ENCODE measurements around the gene RNF217.

RNF217 gene

GRCh38 chr6:125019918-125020317 lies 57.7 kb downstream of the RNF217 start:
- no peak for ATAC-seq
- TF ChIP-seq CREB5 (CRISPR knock-in tag; IDR thresholded peaks at IDR 0.05; ENCODE audit: low read depth): no peak
- no peak for TF ChIP-seq ISL1 (CRISPR knock-in tag; IDR thresholded peaks at IDR 0.05)
- TF ChIP-seq TCF4 (CRISPR knock-in tag; IDR thresholded peaks at IDR 0.05; ENCODE audit: borderline replicate concordance): no peak
- TF ChIP-seq PPARA (CRISPR knock-in tag; IDR thresholded peaks at IDR 0.05; ENCODE audit: borderline replicate concordance): no peak

GRCh38 chr6:125020385-125020784 lies 58.1 kb downstream of the RNF217 start:
- ATAC-seq: no peak
- TF ChIP-seq ESRRG (CRISPR knock-in tag; IDR thresholded peaks at IDR 0.05): no peak
- TF ChIP-seq ZNF70 (CRISPR knock-in tag; IDR thresholded peaks at IDR 0.05): no peak
- no peak for TF ChIP-seq ZNF565 (CRISPR knock-in tag; conservative IDR thresholded peaks at IDR 0.05; ENCODE audit: low read depth)
- no peak for TF ChIP-seq BACH2 (CRISPR knock-in tag; IDR thresholded peaks at IDR 0.05; ENCODE audit: borderline replicate concordance)
- TF ChIP-seq CSDC2 (CRISPR knock-in tag; IDR thresholded peaks at IDR 0.05): no peak
- TF ChIP-seq ARNTL (CRISPR knock-in tag; IDR thresholded peaks at IDR 0.05; ENCODE audit: borderline replicate concordance, low read depth): no peak
- no peak for TF ChIP-seq SNAI2 (CRISPR knock-in tag; IDR thresholded peaks at IDR 0.05)
- no peak for TF ChIP-seq ZC3H10 (CRISPR knock-in tag; IDR thresholded peaks at IDR 0.05)
- TF ChIP-seq OSR1 (CRISPR knock-in tag; IDR thresholded peaks at IDR 0.05): no peak
- TF ChIP-seq GLIS3 (CRISPR knock-in tag; IDR thresholded peaks at IDR 0.05): no peak
- TF ChIP-seq ISL1 (CRISPR knock-in tag; IDR thresholded peaks at IDR 0.05): no peak
- TF ChIP-seq, protein P1, sequence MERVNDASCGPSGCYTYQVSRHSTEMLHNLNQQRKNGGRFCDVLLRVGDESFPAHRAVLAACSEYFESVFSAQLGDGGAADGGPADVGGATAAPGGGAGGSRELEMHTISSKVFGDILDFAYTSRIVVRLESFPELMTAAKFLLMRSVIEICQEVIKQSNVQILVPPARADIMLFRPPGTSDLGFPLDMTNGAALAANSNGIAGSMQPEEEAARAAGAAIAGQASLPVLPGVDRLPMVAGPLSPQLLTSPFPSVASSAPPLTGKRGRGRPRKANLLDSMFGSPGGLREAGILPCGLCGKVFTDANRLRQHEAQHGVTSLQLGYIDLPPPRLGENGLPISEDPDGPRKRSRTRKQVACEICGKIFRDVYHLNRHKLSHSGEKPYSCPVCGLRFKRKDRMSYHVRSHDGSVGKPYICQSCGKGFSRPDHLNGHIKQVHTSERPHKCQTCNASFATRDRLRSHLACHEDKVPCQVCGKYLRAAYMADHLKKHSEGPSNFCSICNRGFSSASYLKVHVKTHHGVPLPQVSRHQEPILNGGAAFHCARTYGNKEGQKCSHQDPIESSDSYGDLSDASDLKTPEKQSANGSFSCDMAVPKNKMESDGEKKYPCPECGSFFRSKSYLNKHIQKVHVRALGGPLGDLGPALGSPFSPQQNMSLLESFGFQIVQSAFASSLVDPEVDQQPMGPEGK (CRISPR knock-in tag; IDR thresholded peaks at IDR 0.05; ENCODE audit: borderline replicate concordance): no peak
- no peak for TF ChIP-seq TCF4 (CRISPR knock-in tag; IDR thresholded peaks at IDR 0.05; ENCODE audit: borderline replicate concordance)
- no peak for TF ChIP-seq TOX (CRISPR knock-in tag; IDR thresholded peaks at IDR 0.05; ENCODE audit: borderline replicate concordance)
- TF ChIP-seq, protein P2, sequence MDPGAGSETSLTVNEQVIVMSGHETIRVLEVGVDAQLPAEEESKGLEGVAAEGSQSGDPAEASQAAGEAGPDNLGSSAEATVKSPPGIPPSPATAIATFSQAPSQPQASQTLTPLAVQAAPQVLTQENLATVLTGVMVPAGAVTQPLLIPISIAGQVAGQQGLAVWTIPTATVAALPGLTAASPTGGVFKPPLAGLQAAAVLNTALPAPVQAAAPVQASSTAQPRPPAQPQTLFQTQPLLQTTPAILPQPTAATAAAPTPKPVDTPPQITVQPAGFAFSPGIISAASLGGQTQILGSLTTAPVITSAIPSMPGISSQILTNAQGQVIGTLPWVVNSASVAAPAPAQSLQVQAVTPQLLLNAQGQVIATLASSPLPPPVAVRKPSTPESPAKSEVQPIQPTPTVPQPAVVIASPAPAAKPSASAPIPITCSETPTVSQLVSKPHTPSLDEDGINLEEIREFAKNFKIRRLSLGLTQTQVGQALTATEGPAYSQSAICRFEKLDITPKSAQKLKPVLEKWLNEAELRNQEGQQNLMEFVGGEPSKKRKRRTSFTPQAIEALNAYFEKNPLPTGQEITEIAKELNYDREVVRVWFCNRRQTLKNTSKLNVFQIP (CRISPR knock-in tag; IDR thresholded peaks at IDR 0.05; ENCODE audit: borderline replicate concordance, low read depth): no peak

DNA sequence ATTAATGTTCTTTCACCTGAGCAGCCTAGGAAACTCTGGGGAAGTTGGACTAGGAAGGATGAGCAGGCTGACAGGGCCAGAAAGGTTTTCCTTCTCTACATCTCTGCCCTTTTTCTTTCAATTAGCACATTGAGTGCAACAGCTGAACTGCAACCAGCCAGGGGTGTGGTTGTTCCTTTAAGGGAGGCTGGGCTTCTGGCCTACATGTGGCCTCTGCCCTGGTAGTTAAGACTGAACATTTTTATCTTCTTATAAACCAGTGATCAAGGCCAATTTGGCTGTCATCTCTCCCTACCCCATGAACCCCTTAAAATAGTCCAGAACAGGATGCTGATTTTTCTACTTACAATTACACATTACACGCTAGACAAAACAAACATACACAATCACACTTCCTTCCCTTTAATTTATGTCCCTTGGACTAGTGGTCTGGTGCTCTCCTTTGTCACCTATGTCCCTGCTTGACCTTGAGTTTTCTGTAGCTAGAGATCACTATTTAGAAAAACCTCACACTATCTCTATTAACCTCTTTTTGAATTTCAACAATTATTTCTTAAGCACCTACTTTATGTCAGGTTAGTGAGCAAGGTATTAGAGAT lies 60.3 kb downstream of the RNF217 start:
- no peak for TF ChIP-seq ZFP30 (CRISPR knock-in tag; IDR thresholded peaks at IDR 0.05)
- TF ChIP-seq GLIS3 (CRISPR knock-in tag; IDR thresholded peaks at IDR 0.05): no peak
- no peak for TF ChIP-seq TOX (CRISPR knock-in tag; IDR thresholded peaks at IDR 0.05; ENCODE audit: borderline replicate concordance)
- TF ChIP-seq ZNF565 (CRISPR knock-in tag; conservative IDR thresholded peaks at IDR 0.05; ENCODE audit: low read depth): no peak
- no peak for TF ChIP-seq OSR1 (CRISPR knock-in tag; IDR thresholded peaks at IDR 0.05)
- no peak for ATAC-seq

GRCh38 chr6:125025164-125025854 lies 63.1 kb downstream of the RNF217 start:
- ATAC-seq: no peak
- TF ChIP-seq ZNF8 (CRISPR knock-in tag; IDR thresholded peaks at IDR 0.05): no peak
- TF ChIP-seq TSHZ2 (CRISPR knock-in tag; IDR thresholded peaks at IDR 0.05): no peak
- TF ChIP-seq ZFP30 (CRISPR knock-in tag; IDR thresholded peaks at IDR 0.05): no peak
- no peak for TF ChIP-seq CSDC2 (CRISPR knock-in tag; IDR thresholded peaks at IDR 0.05)
- TF ChIP-seq GLIS3 (CRISPR knock-in tag; IDR thresholded peaks at IDR 0.05): no peak
- TF ChIP-seq OSR1 (CRISPR knock-in tag; IDR thresholded peaks at IDR 0.05): no peak
- no peak for TF ChIP-seq BACH2 (CRISPR knock-in tag; IDR thresholded peaks at IDR 0.05; ENCODE audit: borderline replicate concordance)
- TF ChIP-seq PPARA (CRISPR knock-in tag; IDR thresholded peaks at IDR 0.05; ENCODE audit: borderline replicate concordance): no peak
- TF ChIP-seq SNAI2 (CRISPR knock-in tag; IDR thresholded peaks at IDR 0.05): no peak
- no peak for TF ChIP-seq ZNF70 (CRISPR knock-in tag; IDR thresholded peaks at IDR 0.05)
- no peak for TF ChIP-seq ZNF565 (CRISPR knock-in tag; conservative IDR thresholded peaks at IDR 0.05; ENCODE audit: low read depth)

All from SK-N-SH treated with all-trans-retinoic acid at 6 μM for 48 hours (cell line).